OCI-LY1 (cell line): ENCODE data around the gene MPP1.

Experiments
- H2AFZ ChIP-seq: fragments of 200-600 bp; sonication (generic), shearing (Covaris generic); 2 replicates; pipeline ENCODE4 v1.6.0; 2014; ENCODE audit warnings: antibody characterized with exemption, mild to moderate bottlenecking, low read length
- H3F3A ChIP-seq: fragments of 200-600 bp; sonication (generic), shearing (Covaris generic); 2 replicates; pipeline ENCODE4 v1.6.0; 2014; ENCODE audit warnings: mild to moderate bottlenecking, antibody characterized with exemption, low read length, moderate library complexity; ENCODE audit not compliant: insufficient read depth
- H3K27ac ChIP-seq: fragments of 200-600 bp; sonication (generic); 2 replicates; pipeline ENCODE4 v1.5.1; 2014; ENCODE audit warnings: low read length, mixed run types, mild to moderate bottlenecking, low read depth; ENCODE audit not compliant: poor library complexity, severe bottlenecking
- H3K27me3 ChIP-seq: fragments of 200-600 bp; sonication (generic); 2 replicates; pipeline ENCODE4 v1.6.0; 2014; ENCODE audit warnings: antibody characterized with exemption, mild to moderate bottlenecking, low read length, moderate library complexity; ENCODE audit not compliant: insufficient read depth
- H3K36me3 ChIP-seq: fragments of 200-600 bp; sonication (generic); 2 replicates; pipeline ENCODE4 v1.6.1; 2014; ENCODE audit warnings: mild to moderate bottlenecking, antibody characterized with exemption, low read length, moderate library complexity, mixed read lengths; ENCODE audit not compliant: insufficient read depth
- H3K4me1 ChIP-seq: fragments of 200-600 bp; sonication (generic); 2 replicates; pipeline ENCODE4 v1.5.1; 2014; ENCODE audit warnings: mild to moderate bottlenecking, low read length, moderate library complexity; ENCODE audit not compliant: insufficient read depth, severe bottlenecking
- H3K4me2 ChIP-seq: fragments of 200-600 bp; sonication (generic), shearing (Covaris generic); 2 replicates; pipeline ENCODE4 v1.6.1; 2014; ENCODE audit warnings: low read length
- H3K4me3 ChIP-seq: fragments of 200-600 bp; sonication (generic); 2 replicates; pipeline ENCODE4 v1.5.1; 2014; ENCODE audit warnings: low read length, low read depth, mild to moderate bottlenecking, mixed read lengths; ENCODE audit not compliant: poor library complexity, severe bottlenecking
- H3K79me2 ChIP-seq: fragments of 200-600 bp; shearing (Covaris generic); 2 replicates; pipeline ENCODE4 v1.6.1; 2016; ENCODE audit warnings: mixed run types, low read length, mixed read lengths; ENCODE audit not compliant: insufficient read depth
- H3K9ac ChIP-seq: fragments of 200-600 bp; sonication (generic), shearing (Covaris generic); 2 replicates; pipeline ENCODE4 v1.6.1; 2014; ENCODE audit warnings: mild to moderate bottlenecking, low read length, mixed read lengths
- H3K9me2 ChIP-seq: fragments of 200-600 bp; sonication (generic), shearing (Covaris generic); 2 replicates; pipeline ENCODE4 v1.6.1; 2014; ENCODE audit warnings: low read depth, mild to moderate bottlenecking, low read length, mixed read lengths
- H3K9me3 ChIP-seq: fragments of 200-600 bp; shearing (Covaris generic); 2 replicates; pipeline ENCODE4 v1.6.1; 2014; ENCODE audit warnings: low read length, mixed read lengths
- H4K20me1 ChIP-seq: fragments of 200-600 bp; sonication (generic), shearing (Covaris generic); 2 replicates; pipeline ENCODE4 v1.6.0; 2016; ENCODE audit warnings: mild to moderate bottlenecking, low read length; ENCODE audit not compliant: insufficient read depth
- EZH2 ChIP-seq: fragments of 200-600 bp; sonication (generic), shearing (Covaris generic); IDR thresholded peaks from 2 replicates; pipeline ENCODE4 v1.8.0; 2017; ENCODE audit warnings: borderline replicate concordance, mixed run types, mild to moderate bottlenecking, antibody characterized with exemption, low read length, moderate library complexity, mixed read lengths
- TF ChIP-seq, protein P1 (sequence below): fragments of 200-600 bp; sonication (generic), shearing (Covaris generic); IDR thresholded peaks from 2 replicates; pipeline ENCODE4 v1.5.1; 2017; ENCODE audit warnings: mild to moderate bottlenecking, antibody characterized with exemption, low read length, moderate library complexity, mixed read lengths

The MPP1 gene

DNA sequence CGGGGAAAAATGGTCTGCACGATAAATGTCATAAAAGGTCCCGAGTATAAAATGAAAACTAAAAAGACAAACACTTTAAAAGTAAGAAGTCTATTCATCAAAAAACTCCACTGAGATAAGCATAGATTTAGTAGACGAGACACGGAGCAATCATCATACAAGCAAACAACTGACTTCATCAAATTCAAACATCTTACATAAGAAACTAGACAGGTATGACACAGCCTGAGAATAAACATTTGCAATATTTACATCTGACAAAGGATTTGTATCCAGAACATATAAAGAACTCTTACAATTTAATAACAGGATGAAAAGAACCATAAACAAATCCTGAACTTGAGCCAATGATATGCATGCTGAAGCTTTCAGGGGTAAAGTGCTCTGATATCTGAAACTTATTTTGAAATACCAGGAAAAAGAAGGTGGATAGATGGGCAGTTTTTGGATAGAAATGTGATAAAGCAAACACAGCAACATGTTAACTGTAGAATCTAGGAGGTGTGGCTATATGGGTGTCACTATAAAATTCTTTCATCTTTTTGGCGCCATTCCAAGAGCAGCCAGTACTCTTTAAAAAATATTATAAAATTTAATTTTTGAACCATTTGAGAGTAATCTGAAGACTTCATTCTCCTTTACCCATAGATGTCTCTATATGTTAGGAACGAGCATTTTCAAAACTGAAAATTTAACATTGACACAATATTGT is 12.0 kb downstream of the MPP1 start:
- Histone ChIP-seq H3K9me3 (no peaks in the 10 kb centered on the region), H4K20me1 (no peaks in the 10 kb centered on the region), H3K27me3 (no peaks in the 10 kb centered on the region), H2AFZ (no peak overlapping the region), H3K4me2 (no peak overlapping the region), H3K9ac (no peak overlapping the region), H3K79me2 (no peaks in the 10 kb centered on the region), H3K27ac (no peak overlapping the region), H3K36me3 (no peaks in the 10 kb centered on the region), H3K4me1 (no peaks in the 10 kb centered on the region), H3K9me2 (no peaks in the 10 kb centered on the region), H3K4me3 (no peak overlapping the region), H3F3A (no peaks in the 10 kb centered on the region)
- TF ChIP-seq, protein P1, sequence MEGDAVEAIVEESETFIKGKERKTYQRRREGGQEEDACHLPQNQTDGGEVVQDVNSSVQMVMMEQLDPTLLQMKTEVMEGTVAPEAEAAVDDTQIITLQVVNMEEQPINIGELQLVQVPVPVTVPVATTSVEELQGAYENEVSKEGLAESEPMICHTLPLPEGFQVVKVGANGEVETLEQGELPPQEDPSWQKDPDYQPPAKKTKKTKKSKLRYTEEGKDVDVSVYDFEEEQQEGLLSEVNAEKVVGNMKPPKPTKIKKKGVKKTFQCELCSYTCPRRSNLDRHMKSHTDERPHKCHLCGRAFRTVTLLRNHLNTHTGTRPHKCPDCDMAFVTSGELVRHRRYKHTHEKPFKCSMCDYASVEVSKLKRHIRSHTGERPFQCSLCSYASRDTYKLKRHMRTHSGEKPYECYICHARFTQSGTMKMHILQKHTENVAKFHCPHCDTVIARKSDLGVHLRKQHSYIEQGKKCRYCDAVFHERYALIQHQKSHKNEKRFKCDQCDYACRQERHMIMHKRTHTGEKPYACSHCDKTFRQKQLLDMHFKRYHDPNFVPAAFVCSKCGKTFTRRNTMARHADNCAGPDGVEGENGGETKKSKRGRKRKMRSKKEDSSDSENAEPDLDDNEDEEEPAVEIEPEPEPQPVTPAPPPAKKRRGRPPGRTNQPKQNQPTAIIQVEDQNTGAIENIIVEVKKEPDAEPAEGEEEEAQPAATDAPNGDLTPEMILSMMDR, result no peak
- no peak for TF ChIP-seq EZH2

DNA sequence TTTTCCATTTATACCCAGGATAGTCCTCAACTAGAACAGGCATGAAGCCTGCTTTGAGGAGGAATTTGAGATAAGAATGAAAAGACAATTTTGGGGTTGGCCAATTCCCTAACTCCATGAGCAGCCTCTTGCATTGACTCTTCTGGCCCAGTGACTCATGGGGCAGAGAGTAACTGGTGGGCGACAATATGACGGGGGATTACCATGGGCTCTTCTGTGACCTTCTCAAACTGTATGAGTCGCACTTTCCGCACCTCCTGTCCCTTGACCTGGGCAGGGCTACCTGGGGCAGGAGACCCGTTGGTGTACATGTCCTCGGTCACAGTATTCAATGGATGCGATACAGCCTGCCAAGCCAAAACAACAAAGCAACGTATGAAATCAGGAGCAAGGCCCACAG is 13.3 kb downstream of the MPP1 start:
- H3F3A ChIP-seq, result no peaks in the 10 kb centered on the region
- TF ChIP-seq, protein P1, result no peak
- no peak for TF ChIP-seq EZH2

DNA sequence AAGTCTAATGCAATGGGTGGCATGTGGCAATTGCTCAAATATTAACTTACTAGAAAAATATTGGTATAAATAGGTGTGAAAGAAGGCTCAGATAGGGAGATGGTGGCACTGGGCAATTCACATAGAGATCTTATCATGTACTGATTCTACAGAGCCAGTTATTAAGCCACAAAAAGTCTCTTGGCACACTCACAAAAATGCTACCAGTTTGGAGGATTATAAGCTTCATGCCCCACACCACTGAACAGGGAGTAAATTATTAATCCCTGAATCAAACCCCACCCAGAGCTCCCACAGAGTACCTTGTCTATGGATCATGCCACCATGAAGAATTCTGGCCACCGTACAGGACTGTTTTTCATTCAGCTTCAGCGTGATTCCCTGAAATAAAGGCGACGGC is 13.8 kb downstream of the MPP1 start:
- no peaks in the 10 kb centered on the region for H3K9me2 ChIP-seq
- no peak overlapping the region for H3K4me3 ChIP-seq

More for the DNA sequence above, 13.3 kb downstream of the MPP1 start:
- Histone ChIP-seq H3K27ac (no peak overlapping the region), H3K9me3 (no peaks in the 10 kb centered on the region), H4K20me1 (no peaks in the 10 kb centered on the region), H3K4me3 (no peak overlapping the region), H3K27me3 (no peaks in the 10 kb centered on the region), H3K9ac (no peak overlapping the region), H3K9me2 (no peaks in the 10 kb centered on the region), H3K4me2 (no peak overlapping the region), H3K4me1 (no peaks in the 10 kb centered on the region), H3K36me3 (no peaks in the 10 kb centered on the region), H2AFZ (no peak overlapping the region), H3K79me2 (no peaks in the 10 kb centered on the region)

More for the DNA sequence above, 13.8 kb downstream of the MPP1 start:
- H3K4me2 ChIP-seq, result no peak overlapping the region
- H3K27ac ChIP-seq, result no peak overlapping the region
- H4K20me1 ChIP-seq, result no peaks in the 10 kb centered on the region
- no peaks in the 10 kb centered on the region for H3K79me2 ChIP-seq
- H3K36me3 ChIP-seq, result no peaks in the 10 kb centered on the region
- H3K27me3 ChIP-seq, result no peaks in the 10 kb centered on the region
- no peak overlapping the region for H2AFZ ChIP-seq
- H3K4me1 ChIP-seq, result no peaks in the 10 kb centered on the region
- TF ChIP-seq, protein P1, result no peak
- no peak for TF ChIP-seq EZH2
- H3K9ac ChIP-seq, result no peak overlapping the region
- no peaks in the 10 kb centered on the region for H3K9me3 ChIP-seq
- no peaks in the 10 kb centered on the region for H3F3A ChIP-seq
